ENCODE measurements around the gene YRDC.
A peak's percentile ranks its signal among the peaks of the same experiment; 100 is the strongest.

Gene YRDC

DNA sequence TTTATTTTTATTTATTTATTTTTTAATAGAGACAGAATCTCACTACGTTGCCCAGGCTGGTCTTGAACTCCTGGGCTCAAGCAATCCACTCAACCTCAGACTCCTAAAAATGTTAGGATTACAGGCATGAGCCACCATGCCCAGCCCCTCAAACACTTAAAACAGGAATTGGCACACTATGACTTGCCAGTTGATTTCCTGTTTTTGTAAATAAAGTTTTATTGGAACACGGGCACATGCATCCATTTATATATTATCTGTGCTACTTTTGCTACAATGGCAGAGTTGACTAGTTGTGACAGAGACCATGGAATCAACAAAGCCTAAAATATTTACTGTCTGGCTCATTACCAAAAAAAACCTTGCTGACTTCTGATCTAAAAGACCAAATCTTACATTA, 16.0 kb upstream of the YRDC start:
- no peaks in the 10 kb centered on the region for H3K4me1 ChIP-seq
- no peak overlapping the region for H3K4me2 ChIP-seq
- H3K27ac ChIP-seq: no peak overlapping the region
- H3K9me3 ChIP-seq: no peaks in the 10 kb centered on the region
- no peaks in the 10 kb centered on the region for H3K27me3 ChIP-seq
- no peaks in the 10 kb centered on the region for H4K20me1 ChIP-seq
- no peak overlapping the region for H3K4me3 ChIP-seq
- H3K9ac ChIP-seq: no peak overlapping the region
- TF ChIP-seq Cebpa-rat (IDR thresholded peaks at IDR 0.05): no peak
- peaks cover 92% of the 10 kb centered on the region for H3K36me3 ChIP-seq

DNA sequence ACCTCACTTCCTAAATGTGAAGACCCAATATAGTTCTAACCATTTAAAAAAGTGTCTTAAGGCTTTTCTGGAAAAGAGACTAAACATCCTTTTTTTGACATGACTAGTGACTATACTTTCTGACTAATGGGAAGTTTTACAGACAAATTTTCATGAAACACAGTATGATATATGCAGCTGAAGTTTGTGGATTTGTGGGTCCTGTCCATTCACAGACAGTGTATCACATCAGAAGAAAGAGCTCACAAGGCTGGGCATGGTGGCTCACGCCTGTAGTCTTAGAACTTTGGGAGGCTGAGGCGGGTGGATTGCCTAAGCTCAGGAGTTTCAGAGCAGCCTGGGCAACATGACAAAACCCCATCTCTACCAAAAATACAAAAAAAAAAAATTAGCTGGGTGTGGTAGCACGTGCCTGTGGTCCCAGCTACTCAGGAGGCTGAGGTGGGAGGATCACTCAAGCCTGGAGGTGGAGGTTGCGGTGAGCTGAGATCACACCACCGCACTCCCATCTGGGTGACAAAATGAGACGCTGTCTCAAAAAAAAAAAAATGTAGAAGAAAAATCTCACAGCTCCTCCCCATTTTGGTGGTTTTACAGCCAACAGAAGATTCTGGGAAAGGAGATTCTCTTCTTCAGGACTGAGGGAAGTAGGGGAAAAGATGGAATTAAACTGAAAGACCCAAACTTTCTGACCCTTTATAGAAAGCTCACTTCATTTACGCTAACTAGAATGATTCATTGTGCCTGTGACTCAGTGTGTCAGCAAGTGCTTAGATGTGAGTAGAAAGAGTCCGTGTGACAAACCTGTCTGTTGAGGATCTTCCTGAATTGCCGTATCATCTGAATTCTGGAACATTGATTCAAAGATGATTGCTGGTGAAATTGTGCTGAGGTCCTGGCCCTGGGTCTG, 15.2 kb upstream of the YRDC start:
- Histone ChIP-seq H3K27ac (no peak overlapping the region), H3K4me2 (no peak overlapping the region), H3K27me3 (no peaks in the 10 kb centered on the region), H3K36me3 (peaks cover 92% of the 10 kb centered on the region), H3K9ac (no peak overlapping the region), H3K4me1 (no peaks in the 10 kb centered on the region), H4K20me1 (no peaks in the 10 kb centered on the region), H3K4me3 (no peak overlapping the region), H3K9me3 (no peaks in the 10 kb centered on the region)
- no peak for TF ChIP-seq Cebpa-rat (IDR thresholded peaks at IDR 0.05)

DNA sequence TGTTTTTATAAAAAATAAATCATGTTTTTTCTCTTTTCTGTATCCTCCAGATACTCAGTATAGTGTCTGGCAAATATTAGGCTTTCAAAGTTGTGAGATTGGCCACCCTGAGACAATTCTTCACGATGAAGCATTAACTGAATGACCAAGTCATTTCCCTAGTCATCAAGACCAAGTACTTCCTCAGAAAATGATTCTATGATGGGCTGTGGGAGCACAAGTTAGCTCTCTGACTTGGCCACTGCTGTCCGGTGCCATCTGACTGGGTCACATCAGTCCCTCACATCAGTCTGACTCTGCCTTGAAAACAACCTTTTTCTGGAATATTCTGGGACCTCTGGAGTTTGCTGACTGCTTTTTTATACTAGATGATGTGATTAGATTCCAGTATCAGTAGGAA, 13.5 kb upstream of the YRDC start:
- Histone ChIP-seq H3K4me1 (no peaks in the 10 kb centered on the region), H3K9ac (no peak overlapping the region)
- TF ChIP-seq Cebpa-rat (IDR thresholded peaks at IDR 0.05): no peak

DNA sequence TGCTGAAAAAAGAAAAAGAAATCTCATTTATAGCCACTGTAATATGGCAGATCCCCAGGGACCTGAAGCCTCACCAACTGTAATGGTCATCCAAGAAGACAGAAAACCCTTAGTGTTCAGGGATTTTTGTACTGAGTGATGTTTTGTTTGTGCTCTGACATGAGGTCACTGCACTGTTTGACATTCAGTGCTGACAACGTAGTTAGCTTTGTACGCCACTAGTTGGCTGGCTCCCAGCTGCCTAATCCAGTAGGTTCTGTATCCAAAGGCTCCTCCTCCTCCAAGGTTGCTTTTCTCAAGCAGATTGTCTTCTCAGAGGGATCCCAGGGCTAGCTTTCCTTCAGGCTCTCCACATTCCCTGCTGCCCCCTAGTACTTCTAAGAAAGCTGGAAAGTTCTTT, 9.5 kb upstream of the YRDC start:
- Histone ChIP-seq H4K20me1 (peaks cover 5% of the 10 kb centered on the region; the same call in 1 of the 2 replicates), H3K27me3 (no peaks in the 10 kb centered on the region), H3K4me3 (no peak overlapping the region), H3K4me2 (no peak overlapping the region), H3K36me3 (peaks cover 93% of the 10 kb centered on the region), H3K9ac (no peak overlapping the region), H3K27ac (no peak overlapping the region), H3K9me3 (no peaks in the 10 kb centered on the region), H3K4me1 (no peaks in the 10 kb centered on the region)
- TF ChIP-seq Cebpa-rat (IDR thresholded peaks at IDR 0.05): no peak

More for the DNA sequence above, 13.5 kb upstream of the YRDC start:
- no peaks in the 10 kb centered on the region for H3K27me3 ChIP-seq
- no peak overlapping the region for H3K4me3 ChIP-seq
- H3K27ac ChIP-seq: no peak overlapping the region
- peaks cover 97% of the 10 kb centered on the region for H3K36me3 ChIP-seq
- no peaks in the 10 kb centered on the region for H4K20me1 ChIP-seq
- H3K4me2 ChIP-seq: no peak overlapping the region
- H3K9me3 ChIP-seq: no peaks in the 10 kb centered on the region

DNA sequence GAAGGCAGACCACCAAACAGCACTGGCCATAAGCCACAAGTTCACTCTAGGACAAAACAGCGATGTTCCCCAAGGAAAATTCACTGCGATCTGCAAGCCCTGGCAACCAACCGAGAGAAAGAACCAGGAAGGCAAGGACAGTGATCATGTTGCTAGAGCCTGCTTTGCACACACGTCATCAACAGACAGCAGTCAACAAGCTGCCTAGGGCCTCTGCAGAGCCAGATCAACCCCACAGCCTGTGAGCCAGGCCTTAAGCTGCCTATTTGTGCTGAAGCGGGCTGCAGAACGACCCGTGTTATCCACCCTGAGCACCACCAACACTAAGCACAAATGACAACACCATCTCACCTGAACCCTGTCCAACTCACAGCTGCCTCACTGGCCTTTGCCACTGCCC, 6.2 kb upstream of the YRDC start:
- H3K9ac ChIP-seq: no peak overlapping the region
- TF ChIP-seq Cebpa-rat (IDR thresholded peaks at IDR 0.05): no peak

DNA sequence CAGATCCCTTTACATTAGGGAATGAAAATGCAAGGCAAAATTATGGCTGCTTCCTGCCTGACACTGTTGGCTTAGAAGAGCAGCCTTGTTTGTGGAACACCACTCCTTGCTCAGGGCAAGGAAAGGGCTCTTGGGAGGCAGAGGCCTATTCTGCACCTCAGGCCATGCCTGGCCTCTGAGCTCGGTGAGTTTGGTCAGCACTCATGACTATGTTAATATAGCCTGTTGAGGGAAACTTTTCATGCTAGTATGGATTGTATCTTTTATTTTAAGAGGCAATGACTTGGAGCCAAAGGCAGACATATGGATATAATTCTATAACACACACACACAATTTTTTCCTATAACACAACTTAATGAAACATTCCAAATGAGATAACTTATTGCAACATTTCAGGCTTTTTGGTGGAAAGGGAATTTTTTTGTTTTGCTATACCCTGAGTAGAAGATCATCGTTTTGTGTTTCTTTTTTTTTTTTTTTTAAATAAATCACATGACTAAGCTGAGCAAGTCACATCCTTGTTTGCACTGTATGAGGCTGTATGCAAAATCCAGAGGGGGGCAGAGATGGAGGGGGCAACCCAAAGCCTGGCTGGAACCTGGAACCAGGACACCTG, 5.6 kb upstream of the YRDC start:
- peaks cover 61% of the 10 kb centered on the region for H3K36me3 ChIP-seq
- no peak overlapping the region for H3K27ac ChIP-seq

More for the DNA sequence above, 6.2 kb upstream of the YRDC start:
- no peaks in the 10 kb centered on the region for H3K27me3 ChIP-seq
- H3K4me2 ChIP-seq: no peak overlapping the region
- H4K20me1 ChIP-seq: peaks cover 6% of the 10 kb centered on the region; the same call in 1 of the 2 replicates
- peaks cover 67% of the 10 kb centered on the region for H3K36me3 ChIP-seq
- no peak overlapping the region for H3K4me3 ChIP-seq
- H3K4me1 ChIP-seq: peaks cover 5% of the 10 kb centered on the region
- H3K9me3 ChIP-seq: no peaks in the 10 kb centered on the region
- H3K27ac ChIP-seq: no peak overlapping the region

GRCh38 chr1:37811027-37811655, 3.1 kb upstream of the YRDC start:
- Histone ChIP-seq H3K4me1 (peaks cover 22% of the 10 kb centered on the region), H3K27me3 (no peaks in the 10 kb centered on the region), H3K4me2 (no peak overlapping the region), H3K4me3 (no peak overlapping the region), H3K27ac (no peak overlapping the region), H3K36me3 (peaks cover 44% of the 10 kb centered on the region), H4K20me1 (peaks cover 30% of the 10 kb centered on the region), H3K9ac (no peak overlapping the region), H3K9me3 (no peaks in the 10 kb centered on the region)
- TF ChIP-seq Cebpa-rat (IDR thresholded peaks at IDR 0.05): no peak

More for the DNA sequence above, 5.6 kb upstream of the YRDC start:
- Histone ChIP-seq H3K27me3 (no peaks in the 10 kb centered on the region), H3K4me3 (no peak overlapping the region), H3K9me3 (no peaks in the 10 kb centered on the region), H4K20me1 (peaks cover 12% of the 10 kb centered on the region; the same call in 1 of the 2 replicates), H3K9ac (no peak overlapping the region), H3K4me2 (no peak overlapping the region), H3K4me1 (peaks cover 11% of the 10 kb centered on the region)
- TF ChIP-seq Cebpa-rat (IDR thresholded peaks at IDR 0.05): no peak

GRCh38 chr1:37809942-37810341, 1.9 kb upstream of the YRDC start:
- Histone ChIP-seq H3K4me1 (peaks cover 24% of the 10 kb centered on the region), H3K27ac (no peak overlapping the region), H3K4me3 (no peak overlapping the region), H3K36me3 (peaks cover 44% of the 10 kb centered on the region), H3K27me3 (no peaks in the 10 kb centered on the region), H3K9ac (no peak overlapping the region), H4K20me1 (peaks cover 42% of the 10 kb centered on the region), H3K9me3 (no peaks in the 10 kb centered on the region), H3K4me2 (no peak overlapping the region)
- TF ChIP-seq Cebpa-rat (IDR thresholded peaks at IDR 0.05): no peak

GRCh38 chr1:37808369-37809319, 636 bp upstream of the YRDC start:
- Histone ChIP-seq H3K4me3 (peak overlapping the region; percentile 100), H3K9ac (peak overlapping the region; percentile 99), H3K4me1 (peaks cover 24% of the 10 kb centered on the region), H3K27me3 (no peaks in the 10 kb centered on the region), H3K9me3 (no peaks in the 10 kb centered on the region), H3K36me3 (peaks cover 47% of the 10 kb centered on the region), H4K20me1 (peaks cover 50% of the 10 kb centered on the region), H3K4me2 (peak overlapping the region; percentile 95), H3K27ac (peak overlapping the region; percentile 99)
- no peak for TF ChIP-seq Cebpa-rat (IDR thresholded peaks at IDR 0.05)

Data from BLaER1 (cell line).